Peyer's patch (tissue), 4 donors: ENCODE measurements around the gene PRKAR1B. TPM values are rescaled to one million over a fixed set of nuclear protein-coding genes. Genes with fewer than 3 reads are reported as not detected.

Experiments
- DNase-seq, 3 donors: peaks; one replicate each; pipeline ENCODE4 v3.0.0-alpha.2; 2017 to 2019
- H3K27ac ChIP-seq, 4 donors: fragments of 200-600 bp; sonication (generic); one replicate each; pipeline ENCODE4 v1.5.1; 2016 to 2019
- H3K27me3 ChIP-seq, 2 donors: fragments of 200-600 bp; sonication (generic); one replicate each; pipeline ENCODE4 v1.5.1; 2019
- H3K36me3 ChIP-seq, 3 donors: fragments of 200-600 bp; sonication (generic); one replicate each; pipeline ENCODE4 v1.5.1; 2016 to 2019
- H3K4me1 ChIP-seq, 4 donors: fragments of 200-600 bp; sonication (generic); one replicate each; pipeline ENCODE4 v1.5.1; 2016 to 2019
- H3K4me3 ChIP-seq, 4 donors: fragments of 200-600 bp; sonication (generic); 1 replicate in 3 of 4; 2 replicates in 1 of 4; pipeline ENCODE4 v1.5.1; 2016 to 2019; ENCODE audit warnings: mild to moderate bottlenecking in 1 of 4
- H3K9me3 ChIP-seq, 4 donors: fragments of 200-600 bp; sonication (generic); one replicate each; pipeline ENCODE4 v1.5.1; 2016 to 2019; ENCODE audit warnings: mild to moderate bottlenecking in 1 of 4
- POLR2A ChIP-seq, 2 donors: fragments of 450-650 bp; IDR thresholded peaks; one replicate each; pipeline ENCODE4 v1.5.1; 2017; ENCODE audit warnings: antibody characterized with exemption in 2 of 2, mild to moderate bottlenecking in 2 of 2, moderate library complexity in 2 of 2
- total RNA-seq, 4 donors: library from RNA; depleted of rRNA; stranded (reverse); fragments of >200 nt; gene quantifications; one replicate each; pipeline ENCODE4 v1.1.0, GENCODE V29; 2016
- TF ChIP-seq, protein P1 (sequence below), 6 experiments: fragments of 450-650 bp in 4 of 6; fragments of 200-600 bp in 2 of 6; sonication (generic) in 1 of 6; IDR thresholded peaks; one replicate each; pipeline ENCODE4 v1.5.1; 2017 to 2019; ENCODE audit warnings: antibody characterized with exemption in 6 of 6, mild to moderate bottlenecking in 3 of 6, moderate library complexity in 1 of 6

The PRKAR1B gene
- total RNA-seq, 4 donors from 2014 or later = 13.0 to 42.9 (median 17.0) TPM

DNA sequence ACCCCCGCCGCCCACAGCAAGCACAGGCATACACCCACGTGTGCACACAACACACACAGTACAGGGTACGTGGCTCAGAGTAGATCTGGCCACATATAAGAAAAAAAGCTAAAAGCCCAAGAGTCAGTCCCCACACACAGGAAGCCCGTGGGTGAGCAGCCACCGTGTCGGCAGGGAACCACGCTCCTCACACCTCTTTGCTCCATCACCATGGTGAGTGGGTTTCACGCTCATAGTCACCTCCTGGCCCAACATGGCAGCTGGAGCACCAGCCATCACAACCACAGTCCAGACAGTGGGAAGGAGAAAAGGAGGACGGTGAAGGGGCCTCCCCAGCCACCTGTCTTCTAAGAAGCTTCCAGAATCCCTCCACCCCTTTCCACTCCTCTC lies 131.5 kb downstream of the PRKAR1B start:
- H3K27me3 ChIP-seq = no peaks in the 10 kb centered on the region
- no peaks in the 10 kb centered on the region for H3K9me3 ChIP-seq
- peaks cover 0 to 10% (median 0%) of the 10 kb centered on the region in 3 donors for H3K36me3 ChIP-seq
- H3K4me3 ChIP-seq = no peak overlapping the region
- H3K27ac ChIP-seq = no peak overlapping the region
- DNase-seq = no peak
- no peak for TF ChIP-seq POLR2A (IDR thresholded peaks at IDR 0.05)
- TF ChIP-seq, protein P1, sequence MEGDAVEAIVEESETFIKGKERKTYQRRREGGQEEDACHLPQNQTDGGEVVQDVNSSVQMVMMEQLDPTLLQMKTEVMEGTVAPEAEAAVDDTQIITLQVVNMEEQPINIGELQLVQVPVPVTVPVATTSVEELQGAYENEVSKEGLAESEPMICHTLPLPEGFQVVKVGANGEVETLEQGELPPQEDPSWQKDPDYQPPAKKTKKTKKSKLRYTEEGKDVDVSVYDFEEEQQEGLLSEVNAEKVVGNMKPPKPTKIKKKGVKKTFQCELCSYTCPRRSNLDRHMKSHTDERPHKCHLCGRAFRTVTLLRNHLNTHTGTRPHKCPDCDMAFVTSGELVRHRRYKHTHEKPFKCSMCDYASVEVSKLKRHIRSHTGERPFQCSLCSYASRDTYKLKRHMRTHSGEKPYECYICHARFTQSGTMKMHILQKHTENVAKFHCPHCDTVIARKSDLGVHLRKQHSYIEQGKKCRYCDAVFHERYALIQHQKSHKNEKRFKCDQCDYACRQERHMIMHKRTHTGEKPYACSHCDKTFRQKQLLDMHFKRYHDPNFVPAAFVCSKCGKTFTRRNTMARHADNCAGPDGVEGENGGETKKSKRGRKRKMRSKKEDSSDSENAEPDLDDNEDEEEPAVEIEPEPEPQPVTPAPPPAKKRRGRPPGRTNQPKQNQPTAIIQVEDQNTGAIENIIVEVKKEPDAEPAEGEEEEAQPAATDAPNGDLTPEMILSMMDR (IDR thresholded peaks at IDR 0.05) = no peak
- H3K4me1 ChIP-seq = peaks cover 0 to 4% (median 0%) of the 10 kb centered on the region in 4 donors

DNA sequence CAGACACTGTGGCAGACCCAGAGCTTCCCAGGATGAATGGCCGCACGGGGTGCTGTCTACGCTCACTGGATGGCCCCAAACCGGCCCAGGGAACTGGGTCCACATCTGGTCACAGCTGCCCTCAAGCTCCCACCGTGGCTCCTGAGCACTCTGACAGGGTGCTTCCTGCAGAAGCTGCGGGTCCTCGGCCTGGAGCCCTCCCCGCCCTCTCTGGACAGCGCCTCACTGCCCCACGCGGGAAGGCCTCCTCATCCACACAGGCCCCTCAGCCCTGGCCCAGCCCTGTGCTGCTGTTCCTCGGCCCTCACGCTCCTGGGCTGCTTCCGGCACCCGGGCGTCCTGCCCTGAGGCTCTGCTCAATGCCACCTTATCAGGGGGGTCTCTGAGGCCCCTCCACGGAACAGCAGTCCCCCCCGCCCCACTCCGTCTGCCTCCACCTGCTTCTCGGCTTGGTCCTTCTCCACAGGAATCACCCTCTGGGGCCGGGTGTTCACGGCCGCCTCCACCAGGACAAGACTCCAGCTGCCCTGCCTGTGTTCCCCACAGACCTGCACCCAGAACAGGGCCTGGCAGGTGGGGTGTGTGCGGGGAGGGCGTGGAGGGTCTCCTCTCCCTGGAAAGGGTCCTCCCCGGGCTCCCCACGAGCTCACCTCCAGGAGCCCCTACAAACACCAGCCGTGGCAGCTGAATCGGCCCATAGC lies 132.0 kb downstream of the PRKAR1B start:
- no peaks in the 10 kb centered on the region for H3K27me3 ChIP-seq
- peaks cover 0 to 4% (median 0%) of the 10 kb centered on the region in 4 donors for H3K4me1 ChIP-seq
- H3K27ac ChIP-seq = no peak overlapping the region
- TF ChIP-seq, protein P1 (IDR thresholded peaks at IDR 0.05) = no peak
- TF ChIP-seq POLR2A (IDR thresholded peaks at IDR 0.05) = no peak
- H3K36me3 ChIP-seq = peaks cover 0 to 10% (median 0%) of the 10 kb centered on the region in 3 donors
- DNase-seq = no peak
- no peak overlapping the region for H3K4me3 ChIP-seq
- no peaks in the 10 kb centered on the region for H3K9me3 ChIP-seq

DNA sequence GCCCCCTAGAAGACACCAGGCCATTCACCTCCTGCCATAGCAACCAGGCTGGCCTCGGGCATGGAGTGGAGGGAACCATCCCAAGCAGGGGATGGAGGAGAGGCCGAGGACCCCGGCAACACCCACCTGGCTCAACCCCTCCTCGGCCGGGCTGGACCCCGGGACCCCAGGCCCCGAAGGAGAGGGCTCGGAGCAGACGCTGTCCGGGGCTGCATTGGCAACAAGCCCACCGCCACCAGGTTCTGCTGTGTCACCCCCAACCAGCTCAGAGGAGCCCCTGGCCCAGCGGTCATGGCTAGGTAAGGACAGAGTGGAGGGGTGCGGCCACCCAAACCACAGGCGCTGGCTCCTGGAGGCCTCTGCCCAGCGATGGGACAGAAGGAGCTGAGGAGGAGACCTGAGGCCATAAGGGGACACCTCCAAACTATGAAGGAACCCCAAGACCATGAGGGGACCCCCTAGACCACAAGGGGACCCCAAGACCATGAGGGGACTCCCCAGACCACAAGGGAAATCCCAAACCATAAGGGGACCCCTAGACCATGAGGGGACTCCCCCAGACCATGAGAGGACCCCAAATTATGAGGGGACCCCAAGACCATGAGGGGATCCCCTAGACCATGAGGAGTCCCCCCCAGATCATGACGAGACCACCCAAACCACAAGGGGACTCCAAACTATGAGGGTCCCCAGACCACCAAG lies 132.7 kb downstream of the PRKAR1B start:
- no peak for TF ChIP-seq POLR2A (IDR thresholded peaks at IDR 0.05)
- TF ChIP-seq, protein P1 (IDR thresholded peaks at IDR 0.05) = no peak

GRCh38 chr7:593324-594115 lies 133.6 kb downstream of the PRKAR1B start:
- no peak overlapping the region for H3K27ac ChIP-seq
- H3K36me3 ChIP-seq = peaks cover 0 to 10% (median 0%) of the 10 kb centered on the region in 3 donors
- DNase-seq = no peak
- no peak for TF ChIP-seq POLR2A (IDR thresholded peaks at IDR 0.05)
- TF ChIP-seq, protein P1 (IDR thresholded peaks at IDR 0.05) = no peak
- no peak overlapping the region for H3K4me3 ChIP-seq
- no peaks in the 10 kb centered on the region for H3K9me3 ChIP-seq
- H3K4me1 ChIP-seq = peaks cover 0 to 4% (median 0%) of the 10 kb centered on the region in 4 donors
- H3K27me3 ChIP-seq = no peaks in the 10 kb centered on the region

More for the DNA sequence above, 132.7 kb downstream of the PRKAR1B start:
- H3K9me3 ChIP-seq = no peaks in the 10 kb centered on the region
- H3K36me3 ChIP-seq = peaks cover 0 to 10% (median 0%) of the 10 kb centered on the region in 3 donors
- H3K4me1 ChIP-seq = peaks cover 0 to 4% (median 0%) of the 10 kb centered on the region in 4 donors
- no peak overlapping the region for H3K4me3 ChIP-seq
- DNase-seq = no peak
- H3K27ac ChIP-seq = no peak overlapping the region
- H3K27me3 ChIP-seq = no peaks in the 10 kb centered on the region

DNA sequence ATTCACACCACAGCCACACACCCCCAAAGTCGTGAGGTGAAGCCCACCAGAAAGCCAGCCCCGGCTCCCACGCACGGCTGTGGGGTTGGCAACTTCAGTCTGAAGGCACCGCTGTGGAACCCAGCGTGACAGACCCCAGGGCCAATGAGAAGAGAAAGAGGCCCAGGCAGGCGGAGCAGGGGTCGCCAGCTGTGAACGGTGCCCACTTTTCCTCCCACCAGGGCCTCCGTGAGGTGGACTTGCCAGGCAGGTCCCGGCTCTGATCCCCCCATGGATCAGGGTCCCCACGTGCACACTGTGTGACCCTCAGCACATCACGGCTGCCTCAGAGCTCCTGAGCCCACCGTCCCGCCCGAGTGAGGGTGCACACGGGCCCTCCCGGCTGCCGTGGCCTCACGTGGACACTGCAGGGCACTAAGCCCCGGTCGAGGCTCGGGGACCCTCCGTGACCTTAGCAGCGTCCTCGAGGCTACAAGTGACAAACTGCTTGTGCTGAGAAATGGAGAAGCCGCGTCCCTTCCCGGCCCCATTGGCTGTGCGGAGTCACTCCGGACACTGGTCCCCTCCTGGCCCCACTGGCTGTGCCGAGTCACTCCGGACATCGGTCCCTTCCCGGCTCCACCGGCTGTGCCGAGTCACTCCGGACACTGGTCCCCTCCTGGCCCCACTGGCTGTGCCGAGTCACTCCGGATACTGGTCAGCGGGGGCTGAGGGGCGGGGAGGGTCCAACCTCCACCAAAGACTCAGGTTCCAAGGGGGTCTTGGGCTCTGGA lies 135.0 kb downstream of the PRKAR1B start:
- no peak overlapping the region for H3K27ac ChIP-seq
- H3K9me3 ChIP-seq = no peaks in the 10 kb centered on the region

More for the DNA sequence above, 135.0 kb downstream of the PRKAR1B start:
- Histone ChIP-seq H3K36me3 (peaks cover 0 to 10% (median 0%) of the 10 kb centered on the region in 3 donors), H3K4me3 (no peak overlapping the region), H3K27me3 (no peaks in the 10 kb centered on the region), H3K4me1 (peaks cover 0 to 4% (median 0%) of the 10 kb centered on the region in 4 donors)
- no peak for DNase-seq
- TF ChIP-seq, protein P1 (IDR thresholded peaks at IDR 0.05) = no peak
- TF ChIP-seq POLR2A (IDR thresholded peaks at IDR 0.05) = no peak
